NCI-H345 (cell line): ENCODE measurements around the gene UNC45A.
A peak's percentile ranks its signal among the peaks of the same experiment; 100 is the strongest.

ENCODE experiments used
- DNase-seq: peaks from one replicate; lab custom pipeline; 2025; lab: John Stamatoyannopoulos, UW

UNC45A gene

GRCh38 chr15:90960298-90961091, 25.4 kb downstream of the UNC45A start:
- no peak for DNase-seq

DNA sequence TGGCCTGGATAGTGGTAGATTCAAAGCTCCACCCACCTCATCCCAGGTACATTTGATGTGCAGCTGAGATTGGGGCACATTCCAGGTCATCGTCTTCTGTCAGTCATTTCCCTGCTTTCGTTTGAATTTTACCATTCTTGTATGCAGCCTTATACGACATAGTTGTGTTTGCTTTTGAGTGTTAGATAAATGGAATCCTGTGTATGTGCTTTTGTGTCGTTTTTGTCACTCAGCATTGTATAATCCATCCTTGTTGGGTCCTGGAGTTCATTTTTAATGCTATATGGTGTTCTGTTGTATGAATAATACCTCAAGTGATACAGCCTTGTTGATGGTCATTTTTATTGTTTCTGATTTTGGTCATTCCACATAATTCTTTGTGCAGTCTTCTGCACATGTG, 26.9 kb downstream of the UNC45A start:
- DNase-seq: no peak

- no peak for DNase-seq
Measured at GRCh38 chr15:90966262-90966661, 31.2 kb downstream of the UNC45A start.

- no peak for DNase-seq
Measured at GRCh38 chr15:90967206-90967605, 32.1 kb downstream of the UNC45A start.

- no peak for DNase-seq
Measured at GRCh38 chr15:90968434-90968833, 33.3 kb downstream of the UNC45A start.

GRCh38 chr15:90970274-90970673, 35.2 kb downstream of the UNC45A start:
- no peak for DNase-seq

- no peak for DNase-seq
Measured at GRCh38 chr15:90972133-90972532, 37.0 kb downstream of the UNC45A start.

GRCh38 chr15:90974216-90974615, 39.1 kb downstream of the UNC45A start:
- no peak for DNase-seq

- DNase-seq: no peak
Measured at GRCh38 chr15:90979582-90979981, 44.5 kb downstream of the UNC45A start.

- DNase-seq: no peak
Measured at GRCh38 chr15:90981681-90982080, 46.6 kb downstream of the UNC45A start.

- DNase-seq: no peak
Measured at GRCh38 chr15:90982135-90982534, 47.0 kb downstream of the UNC45A start.

- no peak for DNase-seq
Measured at GRCh38 chr15:90986790-90987507, 51.9 kb downstream of the UNC45A start.

DNA sequence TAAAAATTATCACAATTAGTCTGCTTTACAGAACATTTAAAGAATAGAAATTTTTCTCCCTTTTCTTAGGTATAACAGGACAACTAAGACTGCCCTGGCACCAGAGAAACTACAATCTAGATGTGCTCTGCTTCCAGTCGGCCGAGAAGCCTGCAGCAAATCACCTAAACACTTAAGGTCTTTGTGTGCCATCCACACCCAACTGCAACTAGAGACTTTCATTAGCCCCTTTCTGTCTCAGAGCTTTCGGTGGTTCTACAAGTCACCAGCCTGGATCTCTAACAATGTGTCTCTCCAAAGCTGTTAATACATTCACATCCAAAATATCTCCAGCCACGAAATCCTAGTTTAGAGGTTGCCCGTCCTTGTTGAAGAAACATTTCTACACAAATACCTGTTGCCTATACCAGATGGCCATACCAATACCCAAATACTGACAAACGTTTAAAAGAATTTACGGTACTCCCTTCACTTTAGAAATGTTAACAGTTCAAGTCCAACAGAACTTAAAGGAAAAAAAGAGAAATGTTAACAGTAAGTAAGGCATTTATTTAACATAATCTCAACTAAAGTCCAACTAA, 52.6 kb downstream of the UNC45A start:
- no peak for DNase-seq

DNA sequence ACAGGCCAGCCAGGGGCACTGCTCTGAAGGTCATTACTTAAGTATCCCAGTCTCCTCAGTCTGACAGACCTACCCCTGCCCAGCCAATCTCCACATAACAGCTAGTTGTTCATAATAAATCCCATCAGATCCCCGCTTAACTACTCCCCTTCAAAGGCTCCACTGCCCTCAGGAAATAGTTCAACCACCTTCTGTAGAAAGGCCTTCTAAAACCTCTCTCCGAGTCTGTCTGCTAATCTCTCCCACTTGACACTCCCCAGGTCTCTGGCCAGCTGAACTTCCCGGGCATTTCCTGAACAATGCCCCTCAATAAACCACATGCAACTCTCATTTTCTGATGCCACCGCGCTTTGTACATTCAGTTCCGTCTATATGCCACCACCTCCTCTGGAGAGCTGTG, 53.2 kb downstream of the UNC45A start:
- DNase-seq: no peak

DNA sequence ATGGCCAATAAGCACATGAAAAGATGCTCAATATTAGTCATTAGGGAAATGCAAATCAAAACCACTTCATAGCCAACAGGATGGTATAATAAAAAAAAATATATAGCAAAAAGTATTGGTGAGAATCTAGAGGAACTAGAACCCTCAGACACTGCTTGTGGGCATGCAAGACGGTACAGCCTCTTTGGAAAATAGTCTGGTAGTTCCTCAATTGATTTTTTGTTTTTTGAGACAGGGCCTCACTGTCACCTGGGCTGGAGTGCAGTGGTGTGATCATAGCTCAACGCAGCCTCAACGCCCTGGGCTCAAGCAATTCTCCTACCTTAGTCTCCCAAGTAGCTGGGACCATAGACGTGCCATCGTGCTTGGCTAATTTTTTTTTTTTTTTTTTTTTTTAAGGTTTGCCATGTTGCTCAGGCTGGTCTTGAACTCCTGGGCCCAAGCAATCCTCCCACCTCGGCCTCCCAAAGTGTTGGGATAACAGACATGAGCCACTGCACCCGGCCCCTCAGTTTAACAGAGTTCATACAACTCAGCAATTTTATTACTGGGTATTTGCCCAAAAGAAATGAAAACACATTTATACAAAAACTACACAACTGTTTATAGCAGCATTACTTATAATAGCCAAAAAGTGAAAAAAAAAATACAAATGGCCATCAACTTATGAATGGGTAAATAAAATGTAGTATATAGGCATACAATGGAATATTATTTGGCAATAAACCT, 54.1 kb downstream of the UNC45A start:
- DNase-seq: no peak

- no peak for DNase-seq
Measured at GRCh38 chr15:90990446-90990845, 55.4 kb downstream of the UNC45A start.

DNA sequence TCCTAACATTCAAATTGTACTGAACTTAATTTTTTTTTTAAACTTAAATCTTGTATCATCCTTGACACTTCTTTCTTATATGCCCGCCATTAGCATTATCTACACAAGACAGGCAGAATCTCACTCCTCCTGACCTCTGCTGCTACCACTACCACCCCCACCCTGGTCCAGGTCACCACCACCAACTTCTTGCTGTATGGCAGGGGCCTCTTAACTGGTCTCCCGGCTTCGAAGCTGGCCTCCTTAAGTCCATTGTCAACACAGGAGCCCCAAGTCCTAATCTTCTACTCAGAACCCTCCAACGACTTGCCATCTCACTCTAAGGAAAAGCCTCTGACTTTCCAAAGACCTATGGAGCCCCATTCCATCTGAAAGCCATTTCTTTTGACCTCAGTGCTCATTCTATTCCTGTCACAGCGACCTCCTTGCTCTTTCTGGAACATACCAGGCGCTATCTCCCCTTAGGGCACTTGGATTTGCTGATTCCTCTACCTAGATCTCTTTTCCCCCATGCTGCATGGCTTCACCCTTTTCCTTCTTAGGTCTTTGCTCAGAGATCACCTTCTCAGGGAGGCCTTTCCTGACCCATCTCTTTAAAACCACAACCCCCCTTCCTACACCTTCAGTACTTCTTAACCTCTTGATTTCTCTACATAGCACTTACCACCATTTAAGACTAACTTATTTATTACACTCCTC, 56.7 kb downstream of the UNC45A start:
- no peak for DNase-seq

GRCh38 chr15:90994059-90994416, 59.0 kb downstream of the UNC45A start:
- no peak for DNase-seq

DNA sequence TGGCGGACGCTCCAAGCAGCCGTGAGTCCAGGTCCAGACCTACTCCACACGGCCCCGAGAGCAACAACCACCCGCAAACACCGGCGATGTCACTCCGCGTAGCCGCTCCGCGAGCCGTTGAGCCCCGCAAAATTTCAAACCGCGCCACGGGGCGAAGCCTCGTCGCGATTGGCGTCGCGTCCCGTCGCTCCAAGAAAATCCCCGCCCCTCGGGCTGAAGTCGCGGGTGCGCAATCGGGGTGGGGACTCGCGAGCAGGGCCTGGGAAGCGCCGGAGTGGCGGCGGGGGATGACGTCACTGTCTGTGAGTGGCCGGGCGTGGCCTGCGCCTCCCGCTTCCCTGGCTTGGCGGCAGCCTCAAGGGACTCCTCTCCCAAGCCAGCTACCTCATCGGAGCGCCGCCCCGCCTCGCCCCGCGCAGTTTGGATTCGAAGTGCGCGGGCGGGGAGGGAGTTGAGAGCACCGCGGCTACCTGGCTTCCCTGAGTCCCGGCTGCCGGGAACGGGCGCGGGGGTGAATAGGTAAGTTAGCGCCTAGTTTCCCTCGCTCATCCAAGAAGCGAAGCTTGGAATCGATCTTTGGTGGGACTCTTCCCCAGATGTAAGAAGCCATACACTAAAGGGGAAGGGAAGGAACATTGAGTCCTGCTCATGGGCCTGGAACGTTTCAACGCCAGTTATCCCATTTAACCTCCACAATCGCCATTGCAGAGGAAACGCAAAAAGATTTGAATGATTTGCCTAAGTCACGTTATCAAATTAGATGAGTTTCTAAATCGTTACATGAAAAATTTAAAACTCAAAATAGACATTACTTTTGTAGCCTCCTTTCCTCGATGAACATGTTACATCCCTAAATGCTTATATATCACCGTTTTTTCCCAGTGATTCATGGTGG, 59.6 kb downstream of the UNC45A start, which contains the start of gene PRC1:
Gene PRC1, minus strand, starts transcription at position 119 of the 895 bp plus-strand sequence. Its CDS starts 118 bp downstream, at position 1.
- peak; percentile 98 for DNase-seq

DNA sequence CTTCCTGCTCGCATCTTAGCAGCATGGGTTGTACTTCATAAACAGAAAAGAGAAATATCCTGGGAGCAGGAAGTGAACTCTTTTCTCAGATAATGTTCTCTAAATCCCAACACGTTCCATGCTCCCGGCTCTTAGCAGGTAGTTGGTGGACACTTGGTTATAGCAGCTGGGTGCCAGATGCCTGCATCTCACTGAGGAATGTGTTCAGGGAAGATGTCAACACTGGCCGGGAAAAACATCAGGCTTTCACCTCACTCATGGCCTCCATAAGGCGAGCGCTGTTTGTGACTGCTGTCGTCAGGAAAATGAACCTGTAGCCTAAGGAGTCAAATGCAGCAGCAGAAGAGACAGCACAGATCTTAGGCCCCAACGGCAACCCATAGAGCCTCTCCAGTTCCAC, 63.7 kb downstream of the UNC45A start:
- DNase-seq: no peak

- no peak for DNase-seq
Measured at GRCh38 chr15:91001209-91001608, 66.1 kb downstream of the UNC45A start.
